ENCODE results near the gene RPUSD2.
A peak's percentile ranks its signal among the peaks of the same experiment; 100 is the strongest.

RPUSD2 gene

DNA sequence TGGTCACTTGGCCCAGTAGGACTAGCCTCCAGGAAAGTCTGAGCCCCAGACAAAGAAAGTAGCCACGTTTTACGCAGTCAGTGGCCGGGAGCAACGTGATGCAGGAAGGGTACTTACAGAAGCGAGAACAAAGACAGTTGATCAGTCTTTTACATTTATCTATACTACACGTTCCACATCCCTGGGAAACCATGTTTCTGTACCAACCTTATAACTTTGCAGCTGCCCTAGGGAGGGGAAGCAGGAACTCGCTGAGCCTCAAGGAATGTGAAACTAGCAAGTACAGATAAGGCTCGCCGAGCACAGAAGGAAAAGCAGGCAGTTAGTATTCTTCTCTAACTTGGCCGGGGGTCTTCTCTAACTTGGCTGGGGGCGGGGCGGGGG, 21.6 kb downstream of the RPUSD2 start:
- Histone ChIP-seq H3K18ac (ENCODE audit: low read length) (no peak overlapping the region), H3K4me2 (ENCODE audit: insufficient read depth, low read length, poor library complexity, severe bottlenecking) (no peak overlapping the region), H3K14ac (ENCODE audit: low read length) (no peak overlapping the region), H2AFZ (ENCODE audit: low read length) (peak overlapping the region; percentile 80), H2BK12ac (ENCODE audit: low read length) (no peak overlapping the region), H2BK15ac (ENCODE audit: low read length) (no peak overlapping the region), H2AK5ac (ENCODE audit: low read depth, low read length) (no peak overlapping the region), H3K4me3 (ENCODE audit: low read length in 2 of 2) (no peak overlapping the region), H2BK120ac (ENCODE audit: low read depth, low read length) (no peak overlapping the region), H3K23ac (ENCODE audit: low read depth, low read length, poor library complexity) (no peak overlapping the region), H3K4ac (ENCODE audit: low read length) (no peak overlapping the region), H3K36me3 (replicated peaks in 1 of 2; ENCODE audit: control insufficient read depth in 2 of 2, insufficient read depth in 2 of 2, low read length in 2 of 2) (no peaks in the 10 kb centered on the region), H3K27me3 (ENCODE audit: control insufficient read depth in 3 of 3, insufficient read depth in 3 of 3, low read depth in 1 of 3, low read length in 3 of 3) (no peaks in the 10 kb centered on the region), H4K91ac (ENCODE audit: low read depth, low read length, poor library complexity) (no peak overlapping the region), H3K9me3 (replicated peaks in 1 of 2; ENCODE audit: control insufficient read depth in 2 of 2, insufficient read depth in 1 of 2, low read depth in 1 of 2, low read length in 2 of 2) (no peaks in the 10 kb centered on the region), H3K79me1 (ENCODE audit: low read depth, low read length) (no peaks in the 10 kb centered on the region), H3K9ac (ENCODE audit: low read depth, low read length, poor library complexity) (no peak overlapping the region), H3K27ac (replicated peaks; ENCODE audit: low read length) (no peak overlapping the region), H2BK5ac (ENCODE audit: low read length) (no peak overlapping the region), H3K4me1 (ENCODE audit: control insufficient read depth in 2 of 2, insufficient read depth in 1 of 2, low read depth in 1 of 2, low read length in 2 of 2) (peaks cover 0 to under 1% of the 10 kb centered on the region in 2 donors), H4K8ac (ENCODE audit: low read depth, low read length) (no peak overlapping the region)
- no CpG with 5 or more reads among the region's 12 CpGs for WGBS, 2 donors (ENCODE audit: extremely low coverage in 2 of 2, insufficient read length in 2 of 2, insufficient replicate concordance in 1 of 2)
- no peak for DNase-seq (ENCODE audit: low spot score)

DNA sequence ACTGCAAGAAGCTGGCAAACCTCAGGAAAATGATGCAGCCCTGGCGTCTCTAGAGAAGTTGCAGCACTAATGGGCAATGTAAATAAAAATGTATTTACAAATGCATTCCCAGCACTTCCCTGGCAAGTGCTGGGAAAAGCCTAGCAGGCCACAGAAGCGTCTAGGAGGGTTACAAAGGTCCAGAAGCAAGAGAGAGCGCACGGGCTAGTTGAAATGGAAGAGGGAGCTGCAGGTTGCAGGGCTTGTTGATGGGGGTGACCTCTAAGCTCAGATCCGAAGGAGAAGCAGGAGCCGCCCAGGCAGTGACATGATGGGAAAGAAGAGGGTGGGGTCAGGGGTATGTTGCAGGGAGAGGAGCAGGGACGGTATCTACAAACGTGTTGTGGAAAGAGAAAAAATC, 22.3 kb downstream of the RPUSD2 start:
- H3K9ac ChIP-seq (ENCODE audit: low read depth, low read length, poor library complexity), result no peak overlapping the region
- H3K27me3 ChIP-seq (ENCODE audit: control insufficient read depth in 3 of 3, insufficient read depth in 3 of 3, low read depth in 1 of 3, low read length in 3 of 3), result no peaks in the 10 kb centered on the region
- no peak overlapping the region for H3K4ac ChIP-seq (ENCODE audit: low read length)
- DNase-seq (ENCODE audit: low spot score), result no peak
- H3K4me3 ChIP-seq (ENCODE audit: low read length in 2 of 2), result no peak overlapping the region
- H3K79me1 ChIP-seq (ENCODE audit: low read depth, low read length), result no peaks in the 10 kb centered on the region
- no peak overlapping the region for H3K27ac ChIP-seq (replicated peaks; ENCODE audit: low read length)
- no peaks in the 10 kb centered on the region for H3K36me3 ChIP-seq (replicated peaks in 1 of 2; ENCODE audit: control insufficient read depth in 2 of 2, insufficient read depth in 2 of 2, low read length in 2 of 2)
- no peak overlapping the region for H2AK5ac ChIP-seq (ENCODE audit: low read depth, low read length)
- H2BK120ac ChIP-seq (ENCODE audit: low read depth, low read length), result no peak overlapping the region
- no peak overlapping the region for H2BK15ac ChIP-seq (ENCODE audit: low read length)
- H3K14ac ChIP-seq (ENCODE audit: low read length), result no peak overlapping the region
- H3K4me2 ChIP-seq (ENCODE audit: insufficient read depth, low read length, poor library complexity, severe bottlenecking), result no peak overlapping the region
- no peak overlapping the region for H2BK5ac ChIP-seq (ENCODE audit: low read length)
- H2AFZ ChIP-seq (ENCODE audit: low read length), result peak overlapping the region; percentile 85
- H3K23ac ChIP-seq (ENCODE audit: low read depth, low read length, poor library complexity), result no peak overlapping the region
- no peaks in the 10 kb centered on the region for H3K9me3 ChIP-seq (replicated peaks in 1 of 2; ENCODE audit: control insufficient read depth in 2 of 2, insufficient read depth in 1 of 2, low read depth in 1 of 2, low read length in 2 of 2)
- WGBS, 2 donors (ENCODE audit: extremely low coverage in 2 of 2, insufficient read length in 2 of 2, insufficient replicate concordance in 1 of 2), result no CpG with 5 or more reads among the region's 8 CpGs
- H4K8ac ChIP-seq (ENCODE audit: low read depth, low read length), result no peak overlapping the region
- no peak overlapping the region for H2BK12ac ChIP-seq (ENCODE audit: low read length)
- H3K4me1 ChIP-seq (ENCODE audit: control insufficient read depth in 2 of 2, insufficient read depth in 1 of 2, low read depth in 1 of 2, low read length in 2 of 2), result peaks cover 0 to 2% of the 10 kb centered on the region in 2 donors
- no peak overlapping the region for H4K91ac ChIP-seq (ENCODE audit: low read depth, low read length, poor library complexity)
- H3K18ac ChIP-seq (ENCODE audit: low read length), result no peak overlapping the region

DNA sequence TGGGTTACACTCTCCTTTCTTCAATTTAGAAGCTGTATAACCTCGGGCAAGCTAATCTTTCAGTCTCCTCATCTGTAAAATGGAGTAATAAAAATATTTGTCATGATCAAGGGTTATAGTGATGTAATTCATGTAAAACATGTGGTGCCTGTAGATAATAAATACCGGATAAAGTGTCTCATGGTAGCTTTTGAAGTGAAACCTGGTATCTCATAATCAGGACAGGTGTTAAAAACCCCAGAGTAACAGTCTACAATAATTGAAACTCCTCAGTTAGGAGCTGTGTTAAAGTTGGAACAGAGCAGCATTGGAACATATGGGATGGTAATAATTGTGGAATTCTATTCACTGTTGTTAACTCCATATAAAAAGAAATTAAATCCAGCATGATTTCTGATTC, 24.1 kb downstream of the RPUSD2 start:
- H3K79me1 ChIP-seq (ENCODE audit: low read depth, low read length), result no peaks in the 10 kb centered on the region
- no peak overlapping the region for H3K9ac ChIP-seq (ENCODE audit: low read depth, low read length, poor library complexity)
- H4K91ac ChIP-seq (ENCODE audit: low read depth, low read length, poor library complexity), result no peak overlapping the region
- H3K4me1 ChIP-seq (ENCODE audit: control insufficient read depth in 2 of 2, insufficient read depth in 1 of 2, low read depth in 1 of 2, low read length in 2 of 2), result peaks cover 0 to 2% of the 10 kb centered on the region in 2 donors
- no peak overlapping the region for H2BK12ac ChIP-seq (ENCODE audit: low read length)
- no peaks in the 10 kb centered on the region for H3K36me3 ChIP-seq (replicated peaks in 1 of 2; ENCODE audit: control insufficient read depth in 2 of 2, insufficient read depth in 2 of 2, low read length in 2 of 2)
- H3K4ac ChIP-seq (ENCODE audit: low read length), result no peak overlapping the region
- no peak overlapping the region for H2BK5ac ChIP-seq (ENCODE audit: low read length)
- H3K27ac ChIP-seq (replicated peaks; ENCODE audit: low read length), result no peak overlapping the region
- peak overlapping the region in 1 of 2 donors; percentile 18 for H3K4me3 ChIP-seq (ENCODE audit: low read length in 2 of 2)
- no peak overlapping the region for H2BK15ac ChIP-seq (ENCODE audit: low read length)
- H3K18ac ChIP-seq (ENCODE audit: low read length), result no peak overlapping the region
- H3K27me3 ChIP-seq (ENCODE audit: control insufficient read depth in 3 of 3, insufficient read depth in 3 of 3, low read depth in 1 of 3, low read length in 3 of 3), result no peaks in the 10 kb centered on the region
- H4K8ac ChIP-seq (ENCODE audit: low read depth, low read length), result no peak overlapping the region
- H3K9me3 ChIP-seq (replicated peaks in 1 of 2; ENCODE audit: control insufficient read depth in 2 of 2, insufficient read depth in 1 of 2, low read depth in 1 of 2, low read length in 2 of 2), result no peaks in the 10 kb centered on the region
- H2AFZ ChIP-seq (ENCODE audit: low read length), result peak overlapping the region; percentile 69
- no peak for DNase-seq (ENCODE audit: low spot score)
- H3K14ac ChIP-seq (ENCODE audit: low read length), result no peak overlapping the region
- no CpG with 5 or more reads among the region's 2 CpGs for WGBS, 2 donors (ENCODE audit: extremely low coverage in 2 of 2, insufficient read length in 2 of 2, insufficient replicate concordance in 1 of 2)
- H3K23ac ChIP-seq (ENCODE audit: low read depth, low read length, poor library complexity), result no peak overlapping the region
- no peak overlapping the region for H3K4me2 ChIP-seq (ENCODE audit: insufficient read depth, low read length, poor library complexity, severe bottlenecking)
- no peak overlapping the region for H2BK120ac ChIP-seq (ENCODE audit: low read depth, low read length)
- H2AK5ac ChIP-seq (ENCODE audit: low read depth, low read length), result no peak overlapping the region

DNA sequence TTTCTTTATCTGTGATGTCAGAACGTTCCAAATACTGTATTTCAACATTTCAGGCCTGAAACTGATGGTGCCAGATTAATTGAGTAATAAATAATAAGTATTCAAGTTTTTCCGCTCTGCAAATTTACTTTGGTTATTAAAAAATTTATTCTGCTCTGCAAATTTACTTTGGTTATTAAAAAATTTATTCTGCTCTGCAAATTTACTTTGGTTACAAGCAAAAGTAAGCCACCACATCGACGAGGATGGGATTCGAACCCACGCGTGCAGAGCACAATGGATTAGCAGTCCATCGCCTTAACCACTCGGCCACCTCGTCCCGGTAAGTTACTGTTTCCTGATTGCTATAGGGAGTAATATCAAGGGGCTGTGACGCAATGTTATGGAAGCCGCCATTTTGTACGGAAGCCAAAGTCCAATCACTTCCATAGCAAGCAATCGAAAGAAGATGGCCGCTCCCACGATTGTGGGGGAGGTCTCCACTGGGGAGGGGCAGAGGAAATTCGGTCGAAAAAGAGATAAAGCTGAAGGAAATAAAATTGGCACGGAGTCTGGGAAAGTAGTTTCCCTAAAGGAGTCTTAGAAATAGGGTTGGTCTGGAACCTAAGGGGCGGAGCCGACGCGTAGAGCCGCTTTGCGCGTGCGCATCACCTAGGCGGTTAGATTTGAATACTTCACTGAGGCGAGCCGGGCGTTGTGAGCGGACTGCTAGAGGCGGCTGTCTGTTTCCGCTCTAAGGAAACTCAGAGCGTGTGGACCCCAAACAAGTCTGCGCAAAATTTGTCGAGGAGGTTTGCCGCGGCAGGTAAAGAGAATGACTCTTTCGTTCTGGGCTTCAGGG, 24.7 kb downstream of the RPUSD2 start, which contains the start of gene KNL1:
Gene KNL1, plus strand, starts transcription at position 662 of the 841 bp plus-strand sequence. CDS start 8,683 bp downstream, outside the sequence.
- H3K9me3 ChIP-seq (replicated peaks in 1 of 2; ENCODE audit: control insufficient read depth in 2 of 2, insufficient read depth in 1 of 2, low read depth in 1 of 2, low read length in 2 of 2), result no peaks in the 10 kb centered on the region

More for the DNA sequence above, 24.7 kb downstream of the RPUSD2 start, which contains the start of gene KNL1:
- no peak within 1 kb of the TSS for H2AK5ac ChIP-seq (ENCODE audit: low read depth, low read length)
- peak within 1 kb of the TSS; percentile 80 for H3K9ac ChIP-seq (ENCODE audit: low read depth, low read length, poor library complexity)
- WGBS, 2 donors (ENCODE audit: extremely low coverage in 2 of 2, insufficient read length in 2 of 2, insufficient replicate concordance in 1 of 2), result no CpG with 5 or more reads among the region's 41 CpGs
- H3K23ac ChIP-seq (ENCODE audit: low read depth, low read length, poor library complexity), result peak within 1 kb of the TSS; percentile 96
- no peaks in the 10 kb centered on the region for H3K79me1 ChIP-seq (ENCODE audit: low read depth, low read length)
- H3K4me2 ChIP-seq (ENCODE audit: insufficient read depth, low read length, poor library complexity, severe bottlenecking), result peak within 1 kb of the TSS; percentile 49
- H2BK15ac ChIP-seq (ENCODE audit: low read length), result no peak within 1 kb of the TSS
- peaks cover 0 to 2% of the 10 kb centered on the region in 2 donors for H3K4me1 ChIP-seq (ENCODE audit: control insufficient read depth in 2 of 2, insufficient read depth in 1 of 2, low read depth in 1 of 2, low read length in 2 of 2)
- no peak within 1 kb of the TSS for H3K14ac ChIP-seq (ENCODE audit: low read length)
- no peak within 1 kb of the TSS for H3K4ac ChIP-seq (ENCODE audit: low read length)
- H2BK120ac ChIP-seq (ENCODE audit: low read depth, low read length), result no peak within 1 kb of the TSS
- H2AFZ ChIP-seq (ENCODE audit: low read length), result peak within 1 kb of the TSS; percentile 88
- H3K27ac ChIP-seq (replicated peaks; ENCODE audit: low read length), result peak within 1 kb of the TSS; percentile 85
- no peak within 1 kb of the TSS for H4K8ac ChIP-seq (ENCODE audit: low read depth, low read length)
- peak within 1 kb of the TSS; percentile 99 for H2BK5ac ChIP-seq (ENCODE audit: low read length)
- H3K27me3 ChIP-seq (ENCODE audit: control insufficient read depth in 3 of 3, insufficient read depth in 3 of 3, low read depth in 1 of 3, low read length in 3 of 3), result no peaks in the 10 kb centered on the region
- H2BK12ac ChIP-seq (ENCODE audit: low read length), result no peak within 1 kb of the TSS
- DNase-seq (ENCODE audit: low spot score), result peak; percentile 99
- H3K36me3 ChIP-seq (replicated peaks in 1 of 2; ENCODE audit: control insufficient read depth in 2 of 2, insufficient read depth in 2 of 2, low read length in 2 of 2), result no peaks in the 10 kb centered on the region
- peak within 1 kb of the TSS; percentile 55 for H3K18ac ChIP-seq (ENCODE audit: low read length)
- no peak within 1 kb of the TSS for H4K91ac ChIP-seq (ENCODE audit: low read depth, low read length, poor library complexity)
- peak within 1 kb of the TSS; percentile 68 to 99 for H3K4me3 ChIP-seq (ENCODE audit: low read length in 2 of 2)

Data from neuronal stem cell (in vitro differentiated cells).